HG03571 (cell line): ENCODE results near the gene PCDH1.

ENCODE experiments used
- ATAC-seq: cut with Tn5 transposase; IDR thresholded peaks from one replicate; pipeline ENCODE4 v1.9.1; 2021; ENCODE audit not compliant: unreplicated experiment

Gene PCDH1

DNA sequence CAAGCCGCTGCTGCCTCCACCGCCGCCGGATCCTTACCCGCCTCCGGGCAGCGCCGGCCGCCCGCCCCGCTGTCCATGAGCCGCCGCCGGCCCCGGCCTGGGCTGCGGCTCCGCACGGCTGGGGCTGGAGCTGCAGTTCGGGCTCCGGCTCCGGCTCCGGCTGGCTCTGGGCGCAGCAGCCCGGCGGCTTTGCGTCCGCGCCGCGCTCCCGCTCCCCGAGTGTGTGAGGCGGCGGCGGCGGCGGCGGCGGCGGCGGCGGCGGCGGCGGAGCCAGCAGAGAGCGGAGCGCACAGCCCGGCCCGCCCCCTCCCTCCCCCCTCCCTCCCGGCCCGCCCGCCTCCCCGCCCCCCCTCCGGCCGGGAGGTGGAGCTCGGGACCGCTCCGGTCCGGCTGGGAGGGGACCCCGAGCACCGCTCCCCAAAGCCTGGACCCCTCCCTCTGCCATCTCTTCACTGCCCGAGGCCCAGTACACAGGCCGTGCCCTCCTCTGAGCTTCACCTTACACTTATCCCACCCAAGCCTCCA lies at the start of gene PCDH1:
PCDH1 (minus strand) TSS at position 225 of the 525 bp plus-strand sequence; CDS start at position 77, 148 bp downstream.
- no peak for ATAC-seq

DNA sequence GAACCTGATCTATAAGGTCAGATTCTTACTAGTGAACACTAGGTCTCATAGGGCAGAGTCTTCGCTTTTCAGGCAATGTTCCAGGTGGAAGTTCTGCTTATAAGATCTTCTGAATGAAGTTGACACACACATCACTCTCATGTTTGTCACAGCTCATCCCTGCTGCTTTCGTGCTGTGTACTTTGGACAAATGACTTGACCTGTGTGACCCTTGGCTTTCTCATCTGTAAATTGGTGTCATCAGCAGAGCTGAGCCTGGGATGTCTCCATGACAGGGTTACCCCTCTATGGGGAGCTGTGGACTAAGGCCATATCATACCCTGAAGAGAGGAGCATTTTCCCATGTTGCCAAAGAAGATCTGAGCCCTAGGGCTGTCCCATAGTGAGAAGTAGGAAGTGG lies 48.2 kb upstream of the PCDH1 start:
- ATAC-seq, result no peak

- ATAC-seq, result peak; percentile 98
These were observed 45.5 kb upstream of the PCDH1 start, which contains the start of gene DELE1 for GRCh38 chr5:141923448-141924313. Gene DELE1, plus strand, starts transcription at chr5:141923871. Its CDS starts 71 bp downstream, at chr5:141923942.

DNA sequence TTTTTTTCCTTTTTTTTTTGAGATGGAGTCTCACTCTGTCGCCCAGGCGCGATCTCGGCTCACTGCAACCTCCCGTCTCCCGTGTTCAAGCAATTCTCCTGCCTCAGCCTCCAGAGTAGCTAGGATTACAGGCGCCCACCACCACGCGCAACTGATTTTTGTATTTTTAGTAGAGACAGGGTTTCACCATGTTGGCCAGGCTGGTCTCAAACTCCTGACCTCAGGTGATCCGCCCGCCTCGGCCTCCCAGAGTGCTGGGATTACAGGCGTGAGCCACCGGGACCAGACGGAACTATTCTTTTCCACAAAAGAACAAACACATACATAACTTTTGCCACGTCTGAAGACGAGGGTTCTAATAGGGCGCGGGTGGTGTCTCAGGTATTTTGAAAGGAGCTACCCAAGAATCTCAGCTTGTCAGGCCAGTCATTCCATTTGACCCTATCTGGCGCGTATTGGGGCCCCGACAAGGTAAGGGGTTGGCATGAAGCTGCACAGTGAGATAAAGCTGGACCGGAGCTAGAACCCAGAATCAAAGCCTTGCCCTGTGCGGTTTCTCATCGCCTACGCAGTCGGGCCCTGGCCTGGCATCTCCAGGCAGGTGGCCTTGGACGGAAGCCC lies 44.7 kb upstream of the PCDH1 start:
- ATAC-seq, result peak; percentile 10

- ATAC-seq, result no peak
These were observed 42.6 kb upstream of the PCDH1 start for GRCh38 chr5:141920771-141921170.

GRCh38 chr5:141919218-141920119 lies 41.3 kb upstream of the PCDH1 start:
- ATAC-seq, result no peak

GRCh38 chr5:141917760-141918159 lies 39.5 kb upstream of the PCDH1 start:
- no peak for ATAC-seq

GRCh38 chr5:141916522-141916921 lies 38.3 kb upstream of the PCDH1 start:
- ATAC-seq, result no peak

GRCh38 chr5:141915881-141916336 lies 37.7 kb upstream of the PCDH1 start:
- no peak for ATAC-seq

DNA sequence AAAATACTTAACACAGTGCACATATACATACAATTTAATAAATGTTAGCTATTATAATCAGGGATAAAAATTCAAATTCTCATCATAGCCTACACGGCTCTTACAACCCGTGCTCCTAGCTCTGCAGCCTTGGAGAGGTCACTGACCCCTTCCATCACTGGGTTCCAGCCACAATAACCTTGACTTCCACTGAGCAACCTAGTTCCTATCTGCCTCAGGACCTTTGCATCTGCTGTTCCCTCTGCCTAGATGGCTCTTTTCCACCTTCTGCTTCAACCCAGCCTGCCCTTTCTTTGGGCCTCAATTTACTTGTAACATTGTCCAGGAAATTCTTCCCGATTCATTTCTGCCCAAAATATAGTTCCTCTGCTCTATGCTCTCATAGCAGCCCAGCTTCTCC lies 36.6 kb upstream of the PCDH1 start:
- ATAC-seq, result no peak

DNA sequence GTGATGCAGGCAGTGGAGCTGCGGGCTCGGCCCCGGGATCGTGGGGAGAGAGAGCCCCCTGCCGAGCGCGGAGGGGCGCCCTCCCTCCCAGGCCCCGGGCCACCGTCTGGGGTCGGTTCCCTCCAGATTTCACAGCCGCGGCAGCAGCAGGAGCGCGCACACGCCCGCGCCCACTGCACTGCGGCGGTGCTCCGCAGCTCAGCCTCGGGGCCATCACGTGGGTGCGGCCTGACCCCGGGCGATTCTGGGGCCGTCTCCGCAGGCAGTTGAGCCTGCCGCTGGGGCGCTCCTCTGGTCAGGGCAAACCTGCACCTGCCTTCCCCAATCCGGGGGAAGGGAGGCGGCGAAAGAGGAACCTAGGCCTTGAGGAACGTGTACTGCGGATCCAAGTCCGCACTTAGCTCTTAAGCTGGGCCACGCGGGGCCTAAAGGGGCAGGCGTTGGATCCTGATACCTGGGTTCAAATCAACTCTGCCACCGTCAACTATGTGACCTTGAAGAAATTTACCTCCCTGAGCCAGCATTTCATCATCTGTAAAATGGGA lies 36.1 kb upstream of the PCDH1 start:
- peak; percentile 68 for ATAC-seq

- no peak for ATAC-seq
These were observed 35.5 kb upstream of the PCDH1 start for GRCh38 chr5:141913560-141914198.

- no peak for ATAC-seq
These were observed 32.1 kb upstream of the PCDH1 start for GRCh38 chr5:141910271-141910673.

DNA sequence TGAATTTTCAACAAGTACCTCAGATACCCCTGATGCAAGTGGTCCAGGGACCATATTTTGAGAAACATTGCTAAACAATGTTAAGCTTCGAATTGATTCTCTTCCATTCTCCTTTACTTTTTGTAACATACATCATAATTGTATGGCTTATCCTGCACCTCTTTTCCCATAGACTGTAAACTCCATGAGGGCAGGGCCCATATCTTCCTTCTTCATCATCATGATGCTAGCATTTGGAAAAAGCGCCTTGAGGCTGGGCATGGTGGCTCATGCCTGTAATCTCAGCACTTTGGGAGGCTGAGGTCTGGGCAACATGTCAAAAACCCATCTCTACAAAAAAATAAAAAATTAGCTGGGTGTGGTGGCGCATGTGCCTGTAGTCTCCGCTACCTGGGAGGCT lies 31.0 kb upstream of the PCDH1 start:
- ATAC-seq, result no peak

GRCh38 chr5:141908796-141909195 lies 30.6 kb upstream of the PCDH1 start:
- no peak for ATAC-seq

DNA sequence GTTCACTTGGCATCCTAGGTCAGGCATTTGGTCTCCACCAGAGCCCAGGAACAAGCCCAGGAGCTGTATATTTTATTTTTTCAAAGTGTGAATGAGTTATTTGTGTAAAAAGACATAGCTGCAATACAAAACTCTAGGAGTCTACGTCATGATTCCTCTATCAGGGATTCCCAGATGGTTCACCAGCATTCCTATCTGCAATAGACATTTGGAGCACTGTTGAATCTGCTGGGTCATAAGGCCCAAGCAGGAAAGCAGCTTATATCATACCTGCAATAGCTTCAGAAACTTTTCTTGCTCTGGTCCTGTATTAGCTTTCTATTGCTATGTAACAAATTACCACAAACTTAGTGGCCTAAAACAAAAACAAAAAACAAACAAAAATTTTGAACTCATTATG lies 28.8 kb upstream of the PCDH1 start:
- ATAC-seq, result no peak

DNA sequence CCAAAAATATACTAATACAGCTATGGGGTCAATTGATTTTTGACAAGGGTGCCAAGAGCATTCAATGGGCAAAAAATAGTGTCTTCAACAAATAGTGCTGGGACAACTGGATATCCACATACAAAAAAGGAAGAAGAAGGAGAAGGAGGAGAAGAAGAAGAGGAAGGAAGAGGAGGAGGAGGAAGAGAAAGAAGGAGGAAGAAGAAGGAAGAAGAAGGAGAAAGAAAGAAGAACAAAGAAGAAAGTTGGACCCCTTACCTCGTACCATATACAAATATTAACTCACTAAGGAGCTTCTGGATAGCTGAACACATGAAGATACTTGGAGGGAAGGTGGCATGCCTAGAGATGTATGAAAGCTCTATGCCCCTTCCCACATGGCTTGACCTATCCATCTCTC lies 28.3 kb upstream of the PCDH1 start:
- ATAC-seq, result no peak

DNA sequence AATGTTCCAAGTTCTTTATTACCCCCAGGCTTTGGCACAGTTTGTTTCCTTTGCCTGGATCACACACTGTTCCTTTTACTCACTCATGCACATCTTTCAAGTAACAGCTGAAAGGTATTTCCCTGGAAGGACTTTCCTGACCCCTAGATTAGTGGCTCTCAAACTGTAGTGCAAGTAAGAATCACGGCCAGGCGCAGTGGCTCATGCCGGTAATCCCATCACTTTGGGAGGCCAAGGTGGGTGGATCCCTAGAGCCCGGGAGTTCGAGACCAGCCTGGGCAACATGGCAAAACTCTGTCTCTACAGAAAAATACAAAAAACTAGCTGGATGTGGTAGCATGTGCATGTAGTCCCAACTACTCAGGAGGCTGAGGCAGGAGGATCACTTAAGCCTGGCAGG lies 26.3 kb upstream of the PCDH1 start:
- no peak for ATAC-seq

- ATAC-seq, result no peak
These were observed 25.1 kb upstream of the PCDH1 start for GRCh38 chr5:141903261-141903660.
